Measurements from ENCODE around the gene ACTL7B.
A peak's percentile ranks its signal among the peaks of the same experiment; 100 is the strongest.
"Not testable (repeated sequence)": the region's sequence is repeated elsewhere in the genome, so short reads cannot be mapped to it uniquely, and the experiment has no call there.

ACTL7B gene

GRCh38 chr9:108842610-108843295 lies 13.0 kb downstream of the ACTL7B start:
- DNase-seq: no peak

GRCh38 chr9:108839561-108839960 lies 16.2 kb downstream of the ACTL7B start:
- not testable (repeated sequence) for DNase-seq

- no peak for DNase-seq
These were observed 17.8 kb downstream of the ACTL7B start for GRCh38 chr9:108838017-108838416.

DNA sequence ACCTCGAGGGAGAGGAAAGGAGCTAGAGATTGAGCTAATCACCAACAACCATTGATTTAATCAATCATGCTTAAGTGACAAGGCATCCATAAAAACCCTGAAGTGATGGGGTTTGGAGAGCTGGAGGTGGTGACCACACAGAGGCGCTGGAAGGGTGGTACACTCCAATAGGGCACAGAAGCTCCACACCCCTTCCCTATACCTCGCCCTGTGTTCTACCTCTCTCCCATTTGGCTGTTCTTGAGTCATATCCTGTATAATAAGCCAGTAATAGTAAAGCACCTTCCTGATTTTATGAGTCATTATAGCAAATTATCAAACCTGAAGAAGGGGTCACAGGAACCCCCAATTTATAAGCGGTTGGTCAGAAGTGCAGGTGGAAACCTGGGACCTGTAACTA lies 18.3 kb downstream of the ACTL7B start:
- no peak for DNase-seq

DNA sequence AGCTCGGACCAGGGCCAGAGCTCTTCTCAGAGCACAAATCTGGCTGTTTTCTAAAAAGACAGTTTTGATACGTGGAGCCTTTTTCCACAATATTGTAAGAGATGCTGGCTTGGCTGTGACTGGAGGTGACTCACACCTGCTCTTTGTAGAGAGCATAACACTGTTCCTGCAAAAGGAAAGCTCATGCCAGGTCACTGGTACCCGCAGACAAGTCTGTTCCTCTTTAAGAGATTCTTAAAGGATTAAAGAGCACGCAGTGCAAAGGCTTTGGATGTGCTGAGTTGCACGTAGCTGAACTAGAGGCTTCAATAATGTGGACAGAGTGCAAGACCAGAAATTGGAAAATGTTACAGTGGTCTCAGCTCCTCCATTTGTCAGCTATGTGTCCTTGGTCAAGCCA lies 19.0 kb downstream of the ACTL7B start:
- no peak for DNase-seq

- no peak for DNase-seq
These were observed 19.5 kb downstream of the ACTL7B start for GRCh38 chr9:108836319-108836718.

GRCh38 chr9:108835831-108836230 lies 20.0 kb downstream of the ACTL7B start:
- DNase-seq: no peak

DNA sequence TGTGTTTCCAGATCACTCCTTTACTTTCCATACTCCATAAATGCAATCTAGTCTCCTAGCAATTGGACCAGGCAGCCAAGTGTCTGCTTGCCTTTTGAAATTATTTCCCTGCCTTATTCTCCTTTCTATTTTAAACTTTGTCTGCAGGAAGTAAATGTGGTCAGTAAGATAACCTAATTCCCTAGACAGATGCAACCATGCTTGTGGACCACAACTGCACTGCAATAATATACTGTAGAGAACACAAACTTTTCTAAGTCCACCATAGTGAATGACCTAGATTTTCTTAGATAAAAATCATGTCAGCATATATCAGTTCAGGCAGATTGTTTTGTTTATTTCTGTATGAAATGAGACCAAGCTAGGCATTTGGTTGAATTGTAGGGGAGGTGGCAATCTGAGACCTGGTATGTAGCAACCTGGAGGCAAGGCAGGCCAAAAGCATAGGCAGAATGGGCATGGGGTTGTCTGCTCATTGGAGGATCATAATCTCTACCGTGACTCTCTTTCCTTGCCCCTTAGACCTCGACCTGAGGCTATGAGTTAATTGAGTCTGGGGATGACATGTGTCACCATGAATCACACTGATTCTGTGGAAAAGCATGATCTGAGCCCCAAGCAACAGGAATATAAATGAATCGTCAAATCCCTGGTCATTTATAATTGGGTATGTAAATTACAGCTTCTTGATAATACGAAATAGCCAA lies 20.7 kb downstream of the ACTL7B start:
- no peak for DNase-seq

- no peak for DNase-seq
These were observed 23.6 kb downstream of the ACTL7B start for GRCh38 chr9:108832179-108832500.

GRCh38 chr9:108831496-108832178 lies 24.1 kb downstream of the ACTL7B start:
- DNase-seq: no peak

DNA sequence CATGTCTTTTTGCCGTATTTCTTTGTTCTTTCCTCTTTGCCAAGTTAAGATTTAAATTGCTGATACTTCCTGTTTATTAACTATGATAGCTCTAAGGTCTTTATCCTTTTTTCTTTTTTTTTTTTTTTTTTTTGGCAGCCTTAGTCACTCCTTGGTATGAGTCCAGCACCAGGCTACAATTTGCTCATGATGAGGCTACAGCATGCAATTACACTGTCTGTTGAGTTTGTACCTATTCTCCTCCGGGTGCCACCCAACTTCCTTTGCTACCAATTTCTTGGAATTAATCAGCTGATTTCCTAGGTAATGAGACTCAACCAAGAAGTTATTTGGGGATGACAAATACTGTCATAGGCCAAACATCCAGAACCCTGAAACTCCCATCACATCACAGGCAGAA lies 25.5 kb downstream of the ACTL7B start:
- DNase-seq: no peak

DNA sequence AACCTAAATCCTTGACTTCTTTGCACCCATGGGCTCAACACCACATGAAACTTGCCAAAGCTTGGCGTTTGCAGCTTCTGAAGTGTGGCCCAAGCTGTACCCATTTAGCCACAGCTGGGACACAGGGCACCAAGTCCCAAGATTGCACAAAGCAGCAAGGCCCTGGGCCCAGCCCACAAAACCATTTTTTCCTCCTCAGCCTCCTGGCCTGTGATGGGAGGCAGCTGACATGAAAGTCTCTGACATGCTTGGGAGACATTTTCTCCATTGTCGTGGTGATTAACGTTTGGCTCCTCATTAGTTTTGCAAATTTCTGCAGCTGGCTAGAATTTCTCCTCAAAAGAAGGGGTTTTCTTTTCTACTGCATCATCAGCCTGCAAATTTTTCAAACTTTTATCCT lies 32.0 kb downstream of the ACTL7B start:
- no peak for DNase-seq

DNA sequence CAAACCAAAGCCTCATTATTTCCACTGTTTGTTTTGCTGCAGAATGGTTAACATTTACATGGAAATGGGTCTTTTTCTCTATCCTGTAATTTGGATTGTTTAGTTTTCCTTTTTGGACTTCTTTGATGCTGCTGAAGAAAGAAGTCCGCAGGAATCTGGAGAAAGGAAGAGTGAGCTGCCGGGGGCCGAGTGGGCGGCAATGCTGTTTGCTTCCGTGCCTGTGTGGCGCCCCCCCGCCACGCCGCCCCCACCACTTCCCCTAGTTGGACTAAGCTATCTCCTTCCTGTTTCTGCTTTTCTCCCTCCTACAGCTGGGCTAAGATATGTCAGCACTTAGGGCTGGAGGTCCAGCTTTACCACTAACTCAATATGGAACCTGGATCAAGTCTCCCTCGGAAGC lies 39.7 kb downstream of the ACTL7B start:
- no peak for DNase-seq

- no peak for DNase-seq
These were observed 40.6 kb downstream of the ACTL7B start for GRCh38 chr9:108815156-108815555.

DNA sequence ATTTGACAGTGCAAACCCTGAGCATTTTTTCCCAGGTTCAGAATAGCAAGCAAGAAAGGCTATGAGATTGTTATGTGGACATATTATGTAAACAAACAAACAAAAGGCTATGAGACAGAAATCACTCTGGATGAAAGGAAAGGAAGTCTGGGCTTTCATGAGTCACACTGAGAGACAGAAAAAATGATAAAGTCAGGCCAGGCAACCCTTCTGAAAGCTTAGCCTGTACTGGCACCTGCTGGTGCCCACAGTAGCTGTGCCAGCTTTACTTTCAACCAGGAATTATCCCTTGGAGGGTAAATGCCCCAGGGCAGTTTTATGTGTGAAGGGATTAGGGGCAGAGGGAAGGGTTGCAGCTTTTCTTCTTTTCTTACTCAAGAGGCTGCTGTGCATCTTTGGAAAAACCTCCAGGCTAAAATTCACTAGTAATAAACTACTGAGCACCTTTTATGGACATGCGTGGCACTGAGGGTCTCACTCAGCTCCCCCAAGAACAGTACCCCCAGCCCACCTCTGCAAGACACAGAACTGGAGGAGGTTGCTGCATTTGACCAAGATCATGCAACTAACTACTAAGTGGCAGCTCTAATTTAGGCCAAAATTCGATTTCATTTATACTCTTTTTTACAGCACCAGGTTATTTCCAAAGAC lies 41.7 kb downstream of the ACTL7B start:
- peak in 1 of 2 experiments; percentile 65 for DNase-seq

- DNase-seq: no peak
These were observed 43.3 kb downstream of the ACTL7B start for GRCh38 chr9:108812396-108813025.

- no peak for DNase-seq
These were observed 43.8 kb downstream of the ACTL7B start for GRCh38 chr9:108811944-108812343.

- no peak for DNase-seq
These were observed 46.5 kb downstream of the ACTL7B start for GRCh38 chr9:108809269-108809668.

All from SW 1271 (cell line).